Measurements from ENCODE around the gene FCHO2.
A peak's percentile ranks its signal among the peaks of the same experiment; 100 is the strongest.

FCHO2 gene

GRCh38 chr5:73096239-73096575 lies 140.4 kb downstream of the FCHO2 start:
- peak; percentile 47 for DNase-seq (ENCODE audit: low read depth, low spot score)

GRCh38 chr5:73097740-73098139 lies 141.9 kb downstream of the FCHO2 start:
- H3K4me3 ChIP-seq (ENCODE audit: low read length): no peak overlapping the region
- DNase-seq (ENCODE audit: low read depth, low spot score): no peak

More at GRCh38 chr5:73096239-73096575, 140.4 kb downstream of the FCHO2 start:
- no peak overlapping the region for H3K4me3 ChIP-seq (ENCODE audit: low read length)

GRCh38 chr5:73100109-73100508 lies 144.3 kb downstream of the FCHO2 start:
- DNase-seq (ENCODE audit: low read depth, low spot score): no peak

GRCh38 chr5:73103870-73104299 lies 148.0 kb downstream of the FCHO2 start:
- no peak for DNase-seq (ENCODE audit: low read depth, low spot score)
- H3K4me3 ChIP-seq (ENCODE audit: low read length): no peak overlapping the region

More at GRCh38 chr5:73100109-73100508, 144.3 kb downstream of the FCHO2 start:
- no peak overlapping the region for H3K4me3 ChIP-seq (ENCODE audit: low read length)

GRCh38 chr5:73104326-73104725 lies 148.5 kb downstream of the FCHO2 start:
- H3K4me3 ChIP-seq (ENCODE audit: low read length): no peak overlapping the region
- no peak for DNase-seq (ENCODE audit: low read depth, low spot score)

GRCh38 chr5:73106335-73106734 lies 150.5 kb downstream of the FCHO2 start:
- H3K4me3 ChIP-seq (ENCODE audit: low read length): no peak overlapping the region

GRCh38 chr5:73110190-73110589 lies 154.3 kb downstream of the FCHO2 start:
- no peak overlapping the region for H3K4me3 ChIP-seq (ENCODE audit: low read length)
- DNase-seq (ENCODE audit: low read depth, low spot score): no peak

More at GRCh38 chr5:73106335-73106734, 150.5 kb downstream of the FCHO2 start:
- DNase-seq (ENCODE audit: low read depth, low spot score): no peak

GRCh38 chr5:73111536-73111935 lies 155.7 kb downstream of the FCHO2 start:
- no peak for DNase-seq (ENCODE audit: low read depth, low spot score)
- no peak overlapping the region for H3K4me3 ChIP-seq (ENCODE audit: low read length)

- no peak for DNase-seq (ENCODE audit: low read depth, low spot score)
- H3K4me3 ChIP-seq (ENCODE audit: low read length): no peak overlapping the region
These were observed 156.5 kb downstream of the FCHO2 start for GRCh38 chr5:73112359-73112758.

GRCh38 chr5:73114044-73114688 lies 158.3 kb downstream of the FCHO2 start:
- no peak overlapping the region for H3K4me3 ChIP-seq (ENCODE audit: low read length)
- DNase-seq (ENCODE audit: low read depth, low spot score): no peak

- no peak overlapping the region for H3K4me3 ChIP-seq (ENCODE audit: low read length)
- no peak for DNase-seq (ENCODE audit: low read depth, low spot score)
These were observed 159.7 kb downstream of the FCHO2 start for GRCh38 chr5:73115399-73116051.

GRCh38 chr5:73116506-73116905 lies 160.7 kb downstream of the FCHO2 start:
- no peak overlapping the region for H3K4me3 ChIP-seq (ENCODE audit: low read length)
- no peak for DNase-seq (ENCODE audit: low read depth, low spot score)

- DNase-seq (ENCODE audit: low read depth, low spot score): no peak
- H3K4me3 ChIP-seq (ENCODE audit: low read length): no peak overlapping the region
These were observed 161.4 kb downstream of the FCHO2 start for GRCh38 chr5:73117088-73117740.

- no peak overlapping the region for H3K4me3 ChIP-seq (ENCODE audit: low read length)
- no peak for DNase-seq (ENCODE audit: low read depth, low spot score)
These were observed 162.6 kb downstream of the FCHO2 start for GRCh38 chr5:73118391-73118973.

GRCh38 chr5:73119451-73120157 lies 163.8 kb downstream of the FCHO2 start:
- no peak overlapping the region for H3K4me3 ChIP-seq (ENCODE audit: low read length)
- no peak for DNase-seq (ENCODE audit: low read depth, low spot score)

GRCh38 chr5:73120222-73121118 lies 164.6 kb downstream of the FCHO2 start, which contains the start of gene TMEM171:
Gene TMEM171 (plus strand): TSS chr5:73120575. CDS start chr5:73123374, 2,799 bp downstream.
- no peak for DNase-seq (ENCODE audit: low read depth, low spot score)
- no peak within 1 kb of the TSS for H3K4me3 ChIP-seq (ENCODE audit: low read length)

GRCh38 chr5:73121119-73121463 lies 165.2 kb downstream of the FCHO2 start:
- H3K4me3 ChIP-seq (ENCODE audit: low read length): no peak overlapping the region
- no peak for DNase-seq (ENCODE audit: low read depth, low spot score)
